GM18873 (cell line): ENCODE results near the gene ZDHHC9.

Experiments
- ATAC-seq: cut with Tn5 transposase; IDR thresholded peaks from one replicate; pipeline ENCODE4 v1.9.1; 2021; ENCODE audit warnings: mild to moderate bottlenecking, moderate library complexity, moderate number of reproducible peaks; ENCODE audit not compliant: unreplicated experiment, low FRiP score

ZDHHC9 gene

GRCh38 chrX:129823522-129823921 is 20.2 kb downstream of the ZDHHC9 start:
- no peak for ATAC-seq

GRCh38 chrX:129823115-129823514 is 20.6 kb downstream of the ZDHHC9 start:
- no peak for ATAC-seq

- no peak for ATAC-seq
Measured at GRCh38 chrX:129818123-129818522, 25.6 kb downstream of the ZDHHC9 start.

- no peak for ATAC-seq
Measured at GRCh38 chrX:129813662-129814368, 29.9 kb downstream of the ZDHHC9 start.

GRCh38 chrX:129808829-129809796 is 34.6 kb downstream of the ZDHHC9 start:
- ATAC-seq = no peak

GRCh38 chrX:129808158-129808828 is 35.4 kb downstream of the ZDHHC9 start:
- no peak for ATAC-seq

GRCh38 chrX:129804806-129805205 is 38.9 kb downstream of the ZDHHC9 start:
- no peak for ATAC-seq

GRCh38 chrX:129802863-129803262 is 40.8 kb downstream of the ZDHHC9 start:
- no peak for ATAC-seq

- no peak for ATAC-seq
Measured at GRCh38 chrX:129800186-129800585, 43.5 kb downstream of the ZDHHC9 start.

- ATAC-seq = no peak
Measured at GRCh38 chrX:129798888-129799287, 44.8 kb downstream of the ZDHHC9 start.

GRCh38 chrX:129798456-129798855 is 45.2 kb downstream of the ZDHHC9 start:
- ATAC-seq = no peak

GRCh38 chrX:129797251-129797906 is 46.3 kb downstream of the ZDHHC9 start:
- ATAC-seq = no peak

GRCh38 chrX:129795584-129795983 is 48.1 kb downstream of the ZDHHC9 start:
- no peak for ATAC-seq

- no peak for ATAC-seq
Measured at GRCh38 chrX:129793604-129794191, 50.0 kb downstream of the ZDHHC9 start.

GRCh38 chrX:129792586-129793291 is 50.9 kb downstream of the ZDHHC9 start:
- no peak for ATAC-seq

- ATAC-seq = no peak
Measured at GRCh38 chrX:129791961-129792570, 51.6 kb downstream of the ZDHHC9 start.

GRCh38 chrX:129791336-129791735 is 52.4 kb downstream of the ZDHHC9 start:
- ATAC-seq = no peak

GRCh38 chrX:129790808-129791207 is 52.9 kb downstream of the ZDHHC9 start:
- ATAC-seq = no peak

- no peak for ATAC-seq
Measured at GRCh38 chrX:129790146-129790545, 53.5 kb downstream of the ZDHHC9 start.
